Caco-2 (cell line): ENCODE results near the gene PSD4. TPM values are rescaled to one million over a fixed set of nuclear protein-coding genes. Genes with fewer than 3 reads are reported as not detected.

Experiments used
- BruUV-seq: library from RNA; stranded (reverse); fragments of 400-500 nt; replicated peaks from 2 replicates; lab custom pipeline; 2021; lab: Mats Ljungman, UMichigan
- CTCF ChIA-PET: fragments of 300-600 bp; sonication (Branson Sonifier 250); formaldehyde crosslinking; loops from one replicate; lab custom pipeline; 2022; ENCODE audit warnings: antibody characterized with exemption; lab: Charles Lee
- POLR2A ChIA-PET: fragments of 300-600 bp; sonication (Branson Sonifier 250); formaldehyde crosslinking; loops from one replicate; lab custom pipeline; 2022; ENCODE audit warnings: antibody characterized with exemption; lab: Charles Lee
- DNase-seq, 2 experiments: peaks; one replicate each; pipeline versions ENCODE4 v3.0.0 to v3.0.0-alpha.2; 2020 to 2022
- H3K27me3 ChIP-seq: replicated peaks from 2 replicates; pipeline ENCODE4 v1.6.0; 2011; ENCODE audit warnings: low read length; ENCODE audit not compliant: control insufficient read depth, insufficient read depth
- H3K36me3 ChIP-seq: 2 replicates; pipeline ENCODE4 v1.5.1; 2011; ENCODE audit warnings: low read length; ENCODE audit not compliant: control insufficient read depth, insufficient read depth
- H3K4me1 ChIP-seq: fragments of 250-450 bp; sonication (Bioruptor Pico); 2 replicates; pipeline ENCODE4 v1.5.1; 2020; ENCODE audit warnings: mild to moderate bottlenecking
- H3K4me3 ChIP-seq: 2 replicates; pipeline ENCODE4 v1.5.1; 2011; ENCODE audit warnings: low read depth, mild to moderate bottlenecking, control low read depth, low read length
- H3K9me3 ChIP-seq: fragments of 250-450 bp; sonication (Bioruptor Pico); 2 replicates; pipeline ENCODE4 v1.5.1; 2020; ENCODE audit warnings: mild to moderate bottlenecking, moderate library complexity
- H3K27ac Mint-ChIP-seq: one replicate; pipeline ENCODE4 v1.8.0; 2022; ENCODE audit warnings: mixed read lengths; ENCODE audit not compliant: unreplicated experiment
- H3K27me3 Mint-ChIP-seq: one replicate; pipeline ENCODE4 v1.8.0; 2022; ENCODE audit warnings: mixed read lengths; ENCODE audit not compliant: insufficient read depth, unreplicated experiment
- H3K36me3 Mint-ChIP-seq: one replicate; pipeline ENCODE4 v1.8.0; 2022; ENCODE audit warnings: mild to moderate bottlenecking, mixed read lengths; ENCODE audit not compliant: insufficient read depth, unreplicated experiment
- H3K4me1 Mint-ChIP-seq: one replicate; pipeline ENCODE4 v1.8.0; 2022; ENCODE audit warnings: low read depth, mixed read lengths; ENCODE audit not compliant: unreplicated experiment
- H3K4me3 Mint-ChIP-seq: one replicate; pipeline ENCODE4 v1.8.0; 2022; ENCODE audit warnings: mild to moderate bottlenecking, moderate library complexity, mixed read lengths; ENCODE audit not compliant: unreplicated experiment
- H3K9me3 Mint-ChIP-seq: one replicate; pipeline ENCODE4 v1.8.0; 2022; ENCODE audit warnings: mixed read lengths; ENCODE audit not compliant: unreplicated experiment
- intact Hi-C: fragments of 100-400 bp; cut with micrococcal nuclease; formaldehyde crosslinking; loops from one replicate; pipeline ENCODE4 v1.10.0; 2022; ENCODE audit not compliant: unreplicated experiment
- total RNA-seq: library from RNA; stranded (reverse); gene quantifications from 2 replicates; pipeline ENCODE4 v1.2.3, GENCODE V29; 2022
- TF ChIP-seq, protein P1 (sequence below), 2 experiments: fragments of 200-600 bp in 1 of 2; IDR thresholded peaks; 1 replicate in 1 of 2; 2 replicates in 1 of 2; pipeline versions ENCODE4 v1.5.1 to v1.8.0; 2011 to 2022; ENCODE audit warnings: antibody characterized with exemption in 1 of 2, control low read depth in 1 of 2, inconsistent platforms in 1 of 2, low read depth in 1 of 2, low read length in 1 of 2, mild to moderate bottlenecking in 1 of 2, moderate library complexity in 1 of 2; ENCODE audit not compliant: insufficient read depth in 1 of 2, severe bottlenecking in 1 of 2, unreplicated experiment in 1 of 2

PSD4 gene
- total RNA-seq, 1 experiment from 2014 or later = 18.7 TPM

DNA sequence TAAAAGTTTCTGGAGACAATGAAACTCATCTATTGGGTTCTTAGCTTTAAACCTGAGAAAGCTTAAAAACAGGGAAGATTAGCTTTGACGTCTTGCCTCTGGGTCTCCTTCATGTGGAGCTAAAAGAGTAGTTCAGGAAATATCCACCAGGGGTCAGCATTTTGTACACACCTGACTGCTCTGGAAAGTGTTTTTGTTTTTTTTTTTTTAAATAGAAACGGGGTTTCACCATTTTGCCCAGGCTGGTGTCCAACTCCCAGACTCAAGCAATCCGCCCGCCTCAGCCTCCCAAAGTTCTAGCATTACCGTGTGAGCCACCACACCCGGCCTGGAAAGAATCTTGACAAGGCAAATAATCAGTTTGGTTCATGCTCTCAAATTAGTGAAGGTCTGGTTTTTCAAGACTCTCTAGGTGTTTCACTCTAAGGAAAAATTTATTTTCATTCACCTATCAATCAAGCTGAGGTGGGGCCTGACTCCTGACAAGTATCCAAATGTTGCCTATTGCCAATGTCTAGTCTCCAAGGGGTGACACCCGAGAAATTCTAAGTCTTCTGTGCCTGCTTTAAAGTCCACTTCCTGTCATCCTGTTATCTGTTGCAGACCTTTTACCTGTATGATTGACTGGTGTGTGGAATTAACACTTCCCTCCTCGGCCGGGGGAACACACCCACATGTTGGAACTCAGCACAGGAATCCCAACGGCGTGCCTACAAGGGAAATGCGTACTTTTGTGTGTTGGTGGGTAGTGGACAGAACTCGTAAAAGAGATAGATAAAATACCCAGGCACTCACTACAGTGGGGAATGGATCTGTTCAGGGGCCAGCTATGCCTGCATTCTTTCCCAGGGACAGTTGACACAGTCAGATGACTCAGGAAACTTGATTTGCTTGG, 35.1 kb upstream of the PSD4 start:
- Mint-ChIP-seq H3K27ac (peak overlapping the region; percentile 61), H3K9me3 (no peaks in the 10 kb centered on the region), H3K4me3 (peak overlapping the region; percentile 59), H3K4me1 (peaks cover 12% of the 10 kb centered on the region), H3K36me3 (no peaks in the 10 kb centered on the region), H3K27me3 (no peaks in the 10 kb centered on the region)
- Histone ChIP-seq H3K36me3 (no peaks in the 10 kb centered on the region), H3K27me3 (no peaks in the 10 kb centered on the region), H3K9me3 (no peaks in the 10 kb centered on the region), H3K4me1 (peaks cover 12% of the 10 kb centered on the region), H3K4me3 (peak overlapping the region; percentile 27)
- POLR2A ChIA-PET = interaction anchor here (0.7 to 0.8 kb wide), 2 partner anchors 20 to 60 kb away, joined by 3 to 8 read pairs; no protein-coding TSS in a partner anchor
- no TSS peak for BruUV-seq
- intact Hi-C loops = loop anchor here (1.0 to 5.0 kb wide), 2 partner anchors 18 to 109 kb away; no protein-coding TSS in a partner anchor
- CTCF ChIA-PET = interaction anchor here (0.6 to 2.9 kb wide), 31 partner anchors 11 to 269 kb away, joined by 3 to 78 read pairs (median 5); partner anchors contain the start of gene IL1RN
- TF ChIP-seq, protein P1, sequence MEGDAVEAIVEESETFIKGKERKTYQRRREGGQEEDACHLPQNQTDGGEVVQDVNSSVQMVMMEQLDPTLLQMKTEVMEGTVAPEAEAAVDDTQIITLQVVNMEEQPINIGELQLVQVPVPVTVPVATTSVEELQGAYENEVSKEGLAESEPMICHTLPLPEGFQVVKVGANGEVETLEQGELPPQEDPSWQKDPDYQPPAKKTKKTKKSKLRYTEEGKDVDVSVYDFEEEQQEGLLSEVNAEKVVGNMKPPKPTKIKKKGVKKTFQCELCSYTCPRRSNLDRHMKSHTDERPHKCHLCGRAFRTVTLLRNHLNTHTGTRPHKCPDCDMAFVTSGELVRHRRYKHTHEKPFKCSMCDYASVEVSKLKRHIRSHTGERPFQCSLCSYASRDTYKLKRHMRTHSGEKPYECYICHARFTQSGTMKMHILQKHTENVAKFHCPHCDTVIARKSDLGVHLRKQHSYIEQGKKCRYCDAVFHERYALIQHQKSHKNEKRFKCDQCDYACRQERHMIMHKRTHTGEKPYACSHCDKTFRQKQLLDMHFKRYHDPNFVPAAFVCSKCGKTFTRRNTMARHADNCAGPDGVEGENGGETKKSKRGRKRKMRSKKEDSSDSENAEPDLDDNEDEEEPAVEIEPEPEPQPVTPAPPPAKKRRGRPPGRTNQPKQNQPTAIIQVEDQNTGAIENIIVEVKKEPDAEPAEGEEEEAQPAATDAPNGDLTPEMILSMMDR (IDR thresholded peaks at IDR 0.05; ENCODE audit: insufficient read depth in 1 of 2, low read depth in 1 of 2, low read length in 1 of 2, severe bottlenecking in 1 of 2, unreplicated experiment in 1 of 2) = peak; percentile 80 to 81
- peak; percentile 67 to 84 for DNase-seq

DNA sequence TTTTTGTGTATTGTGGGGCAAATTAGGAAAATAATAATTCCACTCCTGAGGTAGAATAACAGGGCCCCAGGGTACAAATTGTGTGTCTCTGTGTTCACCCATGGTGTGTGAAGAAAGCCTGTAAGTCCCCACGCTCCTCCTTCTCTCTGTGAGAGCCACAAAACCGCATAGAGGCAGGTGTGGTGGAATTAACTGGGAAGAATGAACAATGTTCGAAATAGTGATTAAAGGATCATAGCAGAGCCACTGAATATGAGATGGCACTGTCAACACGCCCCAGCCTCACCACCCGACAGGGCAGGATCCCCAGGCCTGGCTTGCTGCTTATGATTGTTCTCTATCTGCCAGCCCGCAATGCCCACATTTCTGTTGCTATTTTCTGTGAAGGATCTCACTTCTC, 32.3 kb upstream of the PSD4 start:
- Mint-ChIP-seq H3K27me3 (no peaks in the 10 kb centered on the region), H3K9me3 (no peaks in the 10 kb centered on the region), H3K27ac (no peak overlapping the region), H3K4me3 (no peak overlapping the region), H3K4me1 (peaks cover 12% of the 10 kb centered on the region), H3K36me3 (no peaks in the 10 kb centered on the region)
- intact Hi-C loops = no loop called here
- BruUV-seq = no TSS peak
- no peaks in the 10 kb centered on the region for H3K27me3 ChIP-seq
- H3K4me3 ChIP-seq = no peak overlapping the region
- TF ChIP-seq, protein P1 (IDR thresholded peaks at IDR 0.05; ENCODE audit: insufficient read depth in 1 of 2, low read depth in 1 of 2, low read length in 1 of 2, severe bottlenecking in 1 of 2, unreplicated experiment in 1 of 2) = no peak
- DNase-seq = no peak
- no peaks in the 10 kb centered on the region; the same call in none of the 2 replicates for H3K9me3 ChIP-seq
- no peaks in the 10 kb centered on the region for H3K36me3 ChIP-seq
- peaks cover 12% of the 10 kb centered on the region for H3K4me1 ChIP-seq
- ChIA-PET CTCF (interaction anchor here (0.6 to 2.4 kb wide), 4 partner anchors 15 to 1257 kb away, joined by 3 to 10 read pairs (median 4); no protein-coding TSS in a partner anchor), POLR2A (no interaction called here)

- H3K4me3 ChIP-seq = no peak overlapping the region
- H3K27ac Mint-ChIP-seq = no peak overlapping the region
- ChIA-PET POLR2A (no interaction called here), CTCF (interaction anchor here (1.2 to 2.4 kb wide), 2 partner anchors 14 to 57 kb away, joined by 4 to 10 read pairs; no protein-coding TSS in a partner anchor)
- TF ChIP-seq, protein P1 (IDR thresholded peaks at IDR 0.05; ENCODE audit: insufficient read depth in 1 of 2, low read depth in 1 of 2, low read length in 1 of 2, severe bottlenecking in 1 of 2, unreplicated experiment in 1 of 2) = no peak
- no peaks in the 10 kb centered on the region for H3K36me3 ChIP-seq
- H3K9me3 ChIP-seq = no peaks in the 10 kb centered on the region; the same call in none of the 2 replicates
- no TSS peak for BruUV-seq
- no peaks in the 10 kb centered on the region for H3K27me3 Mint-ChIP-seq
- H3K4me1 Mint-ChIP-seq = peaks cover 12% of the 10 kb centered on the region
- H3K4me3 Mint-ChIP-seq = no peak overlapping the region
- H3K9me3 Mint-ChIP-seq = no peaks in the 10 kb centered on the region
- no peaks in the 10 kb centered on the region for H3K27me3 ChIP-seq
- H3K36me3 Mint-ChIP-seq = no peaks in the 10 kb centered on the region
- intact Hi-C loops = no loop called here
- no peak for DNase-seq
- H3K4me1 ChIP-seq = peaks cover 12% of the 10 kb centered on the region
These were observed 31.5 kb upstream of the PSD4 start for GRCh38 chr2:113142290-113142689.
